Liver (tissue), 9 donors: ENCODE results near the gene STXBP6. TPM values are rescaled to one million over a fixed set of nuclear protein-coding genes. Genes with fewer than 3 reads are reported as not detected.

Experiments
- DNase-seq: peaks from one replicate; pipeline ENCODE4 v3.0.0-alpha.2; 2017; ENCODE audit warnings: low spot score
- H3K27ac ChIP-seq, 2 donors: one replicate each; pipeline ENCODE4 v1.7.0; 2013; ENCODE audit warnings: inconsistent platforms in 2 of 2, low read length in 2 of 2, control low read depth in 1 of 2, low read depth in 1 of 2, mild to moderate bottlenecking in 1 of 2
- H3K27me3 ChIP-seq, 4 donors: one replicate each; pipeline versions ENCODE4 v1.6.1 to v1.7.0; 2013; ENCODE audit warnings: low read length in 3 of 4, inconsistent platforms in 1 of 4, mild to moderate bottlenecking in 1 of 4, moderate library complexity in 1 of 4; ENCODE audit not compliant: control insufficient read depth in 4 of 4, insufficient read depth in 4 of 4
- H3K36me3 ChIP-seq, 4 donors: one replicate each; pipeline versions ENCODE4 v1.6.1 to v1.7.0; 2013; ENCODE audit warnings: low read length in 3 of 4, mild to moderate bottlenecking in 3 of 4, low read depth in 1 of 4, moderate library complexity in 1 of 4; ENCODE audit not compliant: control insufficient read depth in 4 of 4, insufficient read depth in 3 of 4
- H3K4me1 ChIP-seq, 4 donors: one replicate each; pipeline versions ENCODE4 v1.6.1 to v1.7.0; 2013; ENCODE audit warnings: low read length in 3 of 4, mild to moderate bottlenecking in 3 of 4, moderate library complexity in 1 of 4; ENCODE audit not compliant: control insufficient read depth in 4 of 4, insufficient read depth in 4 of 4
- H3K4me3 ChIP-seq, 3 donors: one replicate each; pipeline versions ENCODE4 v1.6.1 to v1.7.0; 2013; ENCODE audit warnings: low read length in 3 of 3, control low read depth in 1 of 3, low read depth in 1 of 3, mild to moderate bottlenecking in 1 of 3
- H3K9ac ChIP-seq, 2 donors: one replicate each; pipeline ENCODE4 v1.7.0; 2013; ENCODE audit warnings: low read length in 2 of 2, mild to moderate bottlenecking in 2 of 2, moderate library complexity in 2 of 2, control low read depth in 1 of 2, low read depth in 1 of 2
- H3K9me3 ChIP-seq, 4 donors: one replicate each; pipeline versions ENCODE4 v1.6.1 to v1.7.0; 2013; ENCODE audit warnings: low read length in 3 of 4; ENCODE audit not compliant: control insufficient read depth in 4 of 4
- ATF3 ChIP-seq: IDR thresholded peaks from 2 replicates; pipeline ENCODE4 v1.6.1; 2016; ENCODE audit warnings: antibody characterized with exemption
- CTCF ChIP-seq: fragments of 150-350 bp; IDR thresholded peaks from 2 replicates; pipeline ENCODE4 v1.5.1; 2017; ENCODE audit warnings: improper control_type of control experiment, low read depth, low read length; ENCODE audit not compliant: missing input control
- EGR1 ChIP-seq, 2 donors: IDR thresholded peaks; 2 replicates each; pipeline ENCODE4 v1.6.1; 2016 to 2018; ENCODE audit warnings: antibody characterized with exemption in 2 of 2, low read depth in 2 of 2
- FOXA1 ChIP-seq: IDR thresholded peaks from 2 replicates; pipeline ENCODE4 v1.6.1; 2016; ENCODE audit warnings: antibody characterized with exemption
- FOXA2 ChIP-seq: IDR thresholded peaks from 2 replicates; pipeline ENCODE4 v1.6.1; 2016; ENCODE audit warnings: antibody characterized with exemption
- GABPA ChIP-seq, 2 donors: IDR thresholded peaks in 1 of 2; conservative IDR thresholded peaks in 1 of 2; 2 replicates each; pipeline ENCODE4 v1.6.1; 2016; ENCODE audit warnings: antibody characterized with exemption in 2 of 2, mild to moderate bottlenecking in 1 of 2, moderate library complexity in 1 of 2
- HNF4A ChIP-seq, 2 donors: conservative IDR thresholded peaks; 2 replicates each; pipeline ENCODE4 v1.6.1; 2016; ENCODE audit warnings: antibody characterized with exemption in 2 of 2, mild to moderate bottlenecking in 2 of 2
- HNF4G ChIP-seq: IDR thresholded peaks from 2 replicates; pipeline ENCODE4 v1.6.1; 2016; ENCODE audit warnings: antibody characterized with exemption
- JUND ChIP-seq, 2 donors: IDR thresholded peaks; 2 replicates each; pipeline ENCODE4 v1.6.1; 2016; ENCODE audit warnings: antibody characterized with exemption in 2 of 2
- MAX ChIP-seq: IDR thresholded peaks from 2 replicates; pipeline ENCODE4 v1.6.1; 2016; ENCODE audit warnings: antibody characterized with exemption
- NR2F2 ChIP-seq: IDR thresholded peaks from 2 replicates; pipeline ENCODE4 v1.6.1; 2016; ENCODE audit warnings: antibody characterized with exemption
- RAD21 ChIP-seq, 2 donors: IDR thresholded peaks; 2 replicates each; pipeline ENCODE4 v1.6.1; 2016; ENCODE audit warnings: antibody characterized with exemption in 2 of 2, mild to moderate bottlenecking in 2 of 2
- REST ChIP-seq: IDR thresholded peaks from 2 replicates; pipeline ENCODE4 v1.6.1; 2016; ENCODE audit warnings: antibody characterized with exemption, mild to moderate bottlenecking
- RXRA ChIP-seq, 2 donors: IDR thresholded peaks; 2 replicates each; pipeline ENCODE4 v1.6.1; 2017 to 2018; ENCODE audit warnings: antibody characterized with exemption in 2 of 2, mild to moderate bottlenecking in 1 of 2
- SP1 ChIP-seq: IDR thresholded peaks from 2 replicates; pipeline ENCODE4 v1.6.1; 2018; ENCODE audit warnings: antibody characterized with exemption, mild to moderate bottlenecking
- TAF1 ChIP-seq: conservative IDR thresholded peaks from 2 replicates; pipeline ENCODE4 v1.6.1; 2016; ENCODE audit warnings: antibody characterized with exemption, mild to moderate bottlenecking
- YY1 ChIP-seq: IDR thresholded peaks from 2 replicates; pipeline ENCODE4 v1.6.1; 2016; ENCODE audit warnings: antibody characterized with exemption, mild to moderate bottlenecking
- ZBTB33 ChIP-seq: IDR thresholded peaks from 2 replicates; pipeline ENCODE4 v1.6.1; 2016; ENCODE audit warnings: antibody characterized with exemption
- WGBS: extraction: QIAGEN DNeasy Blood & Tissue Kit; methylation state at CpG from one replicate; pipeline ENCODE4 v1.1.7; 2013; 5-methylcytosine and 5-hydroxymethylcytosine counted together
- polyA plus RNA-seq, 2 donors: library from polyadenylated mRNA; stranded (reverse) in 1 of 2; unstranded in 1 of 2; fragments of 200-250 nt in 1 of 2; fragments of >200 nt in 1 of 2; fragmentation: Nextera tagmentation in 1 of 2; extraction: Ambion mirVana in 1 of 2; gene quantifications; one replicate each; pipeline versions ENCODE4 v1.2.1 to v1.2.3, GENCODE V29; 2013 to 2015
- total RNA-seq, 2 donors: library from RNA; depleted of rRNA; stranded (reverse); fragments of >200 nt; gene quantifications; one replicate each; pipeline ENCODE4 v1.2.3, GENCODE V29; 2014
- donor health status: healthy.
- donor health status: healthy.
- donor health status: healthy.
- donor health status: healthy.
- donor health status: healthy.

Gene STXBP6
- total and polyA plus RNA-seq, 4 donors = 1.4 to 3.8 (median 1.8) TPM

GRCh38 chr14:24817212-24818057, 232.5 kb downstream of the STXBP6 start:
- peaks cover 2 to 77% (median 55%) of the 10 kb centered on the region in 4 donors for H3K4me1 ChIP-seq
- H3K36me3 ChIP-seq = no peaks in the 10 kb centered on the region
- peak overlapping the region in 1 of 2 donors; percentile 69 for H3K9ac ChIP-seq
- H3K27me3 ChIP-seq = no peaks in the 10 kb centered on the region
- WGBS = 23% methylated on average over 11 of the region's 11 CpGs
- peak overlapping the region; percentile 87 to 93 for H3K27ac ChIP-seq
- no peaks in the 10 kb centered on the region for H3K9me3 ChIP-seq
- no peak for DNase-seq
- peak overlapping the region in 2 of 3 donors; percentile 6 to 36 for H3K4me3 ChIP-seq
- TF ChIP-seq FOXA2 = peak; percentile 58
- TF ChIP-seq FOXA1 = peak; percentile 57
- peak; percentile 27 for TF ChIP-seq REST
- no peak for TF ChIP-seq TAF1
- no peak for TF ChIP-seq CTCF
- peak; percentile 72 for TF ChIP-seq YY1
- TF ChIP-seq ATF3 = peak; percentile 39
- peak in 1 of 2 donors; percentile 45 for TF ChIP-seq EGR1 (IDR thresholded peaks at IDR 0.05; ENCODE audit: low read depth in 2 of 2)
- TF ChIP-seq MAX = peak; percentile 32
- TF ChIP-seq HNF4G = peak; percentile 8
- TF ChIP-seq RXRA (IDR thresholded peaks at IDR 0.05) = peak; percentile 80 to 88
- peak; percentile 70 to 77 for TF ChIP-seq JUND (IDR thresholded peaks at IDR 0.05)
- peak; percentile 92 for TF ChIP-seq SP1
- peak; percentile 36 to 49 for TF ChIP-seq RAD21 (IDR thresholded peaks at IDR 0.05)
- no peak for TF ChIP-seq GABPA (IDR thresholded peaks at IDR 0.05 in 1 of 2, conservative IDR thresholded peaks at IDR 0.05 in 1 of 2)
- peak; percentile 66 to 78 for TF ChIP-seq HNF4A (conservative IDR thresholded peaks at IDR 0.05)
- TF ChIP-seq ZBTB33 = peak; percentile 68
- TF ChIP-seq NR2F2 = no peak
